HG03025 (cell line): ENCODE data around the gene SH2D7.

Experiments used
- ATAC-seq: cut with Tn5 transposase; IDR thresholded peaks from one replicate; pipeline ENCODE4 v1.9.1; 2021; ENCODE audit warnings: mild to moderate bottlenecking, moderate library complexity; ENCODE audit not compliant: unreplicated experiment, low FRiP score

Gene SH2D7

DNA sequence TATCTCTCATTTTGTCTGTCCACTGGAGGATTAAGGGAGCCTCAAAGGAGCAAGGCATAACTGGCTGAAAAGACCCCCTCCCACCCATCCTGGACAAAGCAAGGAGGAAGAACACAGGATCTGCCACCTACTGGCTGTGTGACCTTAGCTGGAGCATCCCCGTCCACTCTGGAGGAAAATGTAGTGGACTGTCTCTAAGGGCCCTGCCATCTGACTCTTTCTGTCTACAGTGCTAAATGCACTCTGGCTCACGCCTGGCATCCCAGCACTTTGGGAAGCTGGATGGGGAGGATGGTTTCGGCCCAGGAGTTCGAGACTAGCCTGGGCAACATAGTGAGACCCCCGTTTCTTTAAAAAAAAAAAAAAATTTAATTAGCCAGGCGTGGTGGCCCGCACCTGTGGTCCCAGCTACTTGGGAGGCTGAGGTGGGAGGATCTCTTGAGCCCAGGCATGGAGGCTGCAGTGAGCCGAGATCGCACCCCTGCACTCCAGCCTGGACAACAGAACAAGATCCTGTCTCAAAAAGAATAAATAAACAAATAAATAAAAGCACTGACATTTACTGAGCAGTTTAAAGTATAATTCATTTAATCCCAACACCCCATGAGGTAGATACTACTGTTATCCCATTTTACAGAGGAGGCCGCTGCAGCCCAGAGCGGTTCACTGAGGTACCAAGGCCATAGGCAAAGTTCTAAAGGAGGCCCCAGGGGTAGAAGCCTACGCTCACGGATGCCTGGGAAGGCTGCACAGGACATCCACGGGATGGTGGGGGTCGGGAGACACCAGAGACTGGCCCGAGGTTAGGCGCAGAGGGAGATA lies 15.9 kb upstream of the SH2D7 start:
- ATAC-seq: no peak

GRCh38 chr15:78077053-78077870 lies 15.1 kb upstream of the SH2D7 start, which contains the start of gene TBC1D2B:
Gene TBC1D2B (minus strand): TSS chr15:78077711. CDS start chr15:78077652, 59 bp downstream.
- peak; percentile 63 for ATAC-seq

DNA sequence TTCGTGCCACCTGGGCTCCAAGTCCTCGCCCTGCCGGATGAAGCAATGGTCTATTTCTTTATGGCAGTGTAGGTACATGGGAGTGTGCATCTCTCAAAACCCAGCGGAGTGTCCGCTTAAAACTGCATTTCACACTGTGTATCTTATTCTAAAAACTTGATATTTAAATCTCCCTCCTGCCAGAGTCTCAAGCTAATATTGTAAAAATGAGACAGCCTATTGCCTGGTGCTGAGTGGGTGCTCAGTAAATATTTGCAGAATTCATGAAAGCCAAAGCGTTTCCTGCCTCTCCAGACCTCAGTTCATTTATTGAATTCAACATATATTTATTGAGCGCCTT lies 14.5 kb upstream of the SH2D7 start:
- ATAC-seq: peak; percentile 15

GRCh38 chr15:78079298-78080087 lies 12.9 kb upstream of the SH2D7 start:
- no peak for ATAC-seq

DNA sequence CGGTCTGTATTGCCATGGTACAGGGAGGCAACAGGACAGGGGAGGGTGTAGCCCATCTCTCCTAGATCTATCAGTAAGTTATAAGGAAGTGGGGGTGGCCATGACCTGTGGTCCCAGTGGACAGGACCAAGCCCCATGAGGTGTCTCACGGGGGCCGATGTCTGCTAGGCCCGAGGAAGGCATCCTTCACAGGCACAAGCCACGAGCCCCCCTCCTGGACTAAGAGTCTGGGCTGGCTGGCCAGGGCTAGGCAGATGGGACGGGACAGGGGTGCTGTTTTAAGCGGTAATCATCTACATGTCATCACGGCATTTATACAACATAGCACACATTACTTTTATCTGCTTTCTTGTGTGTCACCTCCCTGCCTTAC lies 12.3 kb upstream of the SH2D7 start:
- no peak for ATAC-seq

DNA sequence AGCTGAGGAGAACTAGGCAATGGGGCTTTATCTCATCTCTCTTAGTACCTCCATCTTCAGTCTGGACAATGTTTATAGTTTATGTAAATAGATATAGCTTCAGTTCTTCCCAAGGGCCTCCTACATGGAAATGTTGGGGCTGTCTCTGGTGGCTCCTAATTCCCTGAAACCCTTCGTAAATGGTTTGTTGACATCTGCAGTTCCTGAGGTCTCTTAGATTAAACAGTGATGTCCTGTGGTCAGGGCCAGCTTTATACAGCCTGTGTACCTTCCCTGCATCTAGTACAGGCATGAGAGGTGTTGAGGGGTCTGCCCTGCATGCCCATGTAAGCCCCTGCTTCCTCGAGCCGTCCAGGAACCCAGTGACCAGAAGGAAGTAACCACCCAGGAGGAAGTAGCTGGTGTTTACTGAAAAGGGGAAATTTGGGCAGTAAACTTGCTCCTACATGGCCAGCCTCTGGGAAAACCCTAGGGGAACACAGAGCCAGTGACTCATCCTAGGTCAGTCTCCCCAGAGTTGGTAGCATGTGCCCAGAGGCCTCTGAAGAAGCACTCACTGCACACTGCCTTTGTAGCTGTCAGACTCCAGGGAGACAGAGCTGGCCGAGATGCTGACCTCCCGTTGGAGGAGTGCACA lies 10.1 kb upstream of the SH2D7 start:
- ATAC-seq: no peak

DNA sequence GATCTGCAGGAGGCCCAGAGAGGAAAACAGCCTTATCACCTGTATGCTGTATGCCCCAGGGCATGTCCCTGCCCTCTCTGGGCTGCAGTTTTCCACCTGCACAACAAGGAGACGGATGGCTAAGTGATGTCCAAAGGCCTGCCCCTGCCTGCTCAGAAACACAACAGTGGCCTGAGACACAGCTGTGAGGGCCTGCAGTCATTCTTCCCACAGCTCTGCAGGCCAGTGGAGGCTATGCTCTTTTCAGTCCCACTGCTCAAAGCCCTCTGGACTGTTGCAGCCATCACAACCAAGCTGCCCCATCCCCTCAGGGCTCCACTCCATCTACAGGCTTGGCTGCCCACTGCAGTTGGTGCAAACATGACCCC lies 9.6 kb upstream of the SH2D7 start:
- ATAC-seq: no peak

DNA sequence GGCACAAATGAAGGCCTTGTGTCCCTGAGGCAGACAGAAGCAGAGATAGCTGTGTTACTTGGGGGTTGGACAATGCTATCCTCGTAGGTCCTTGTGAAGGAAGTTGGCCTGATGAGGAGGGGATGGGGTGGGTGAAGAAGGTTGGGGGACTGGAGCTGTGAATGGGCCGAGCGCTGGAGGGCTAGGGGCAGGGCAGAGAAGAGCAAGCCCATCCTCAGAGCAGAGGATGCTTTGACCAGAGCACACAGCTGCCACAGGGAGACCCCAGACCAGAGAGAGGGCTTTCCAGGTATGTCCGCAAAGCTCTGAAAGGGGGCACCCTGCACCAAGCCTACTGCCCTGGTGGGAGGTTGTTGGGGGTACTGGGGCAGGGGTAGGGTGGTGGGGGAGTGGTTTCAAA lies 9.2 kb upstream of the SH2D7 start:
- no peak for ATAC-seq

GRCh38 chr15:78083687-78084448 lies 8.5 kb upstream of the SH2D7 start:
- no peak for ATAC-seq

DNA sequence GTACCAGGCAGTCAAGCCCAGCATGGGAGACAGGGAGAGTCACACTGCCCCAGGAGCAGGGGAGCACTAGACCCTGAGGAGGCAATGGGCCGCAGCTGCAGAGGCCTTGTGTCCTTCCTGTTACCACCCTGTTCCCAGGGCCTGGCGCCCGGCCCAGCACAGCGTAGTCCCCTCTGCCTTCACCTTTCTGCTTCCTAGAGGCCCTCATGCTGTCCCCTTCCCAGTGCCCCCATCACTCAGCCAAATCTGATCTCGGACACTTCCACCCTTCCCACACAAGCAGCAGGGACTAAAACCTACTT lies 8.0 kb upstream of the SH2D7 start:
- ATAC-seq: no peak

- no peak for ATAC-seq
Measured at GRCh38 chr15:78085928-78086327, 6.4 kb upstream of the SH2D7 start.

DNA sequence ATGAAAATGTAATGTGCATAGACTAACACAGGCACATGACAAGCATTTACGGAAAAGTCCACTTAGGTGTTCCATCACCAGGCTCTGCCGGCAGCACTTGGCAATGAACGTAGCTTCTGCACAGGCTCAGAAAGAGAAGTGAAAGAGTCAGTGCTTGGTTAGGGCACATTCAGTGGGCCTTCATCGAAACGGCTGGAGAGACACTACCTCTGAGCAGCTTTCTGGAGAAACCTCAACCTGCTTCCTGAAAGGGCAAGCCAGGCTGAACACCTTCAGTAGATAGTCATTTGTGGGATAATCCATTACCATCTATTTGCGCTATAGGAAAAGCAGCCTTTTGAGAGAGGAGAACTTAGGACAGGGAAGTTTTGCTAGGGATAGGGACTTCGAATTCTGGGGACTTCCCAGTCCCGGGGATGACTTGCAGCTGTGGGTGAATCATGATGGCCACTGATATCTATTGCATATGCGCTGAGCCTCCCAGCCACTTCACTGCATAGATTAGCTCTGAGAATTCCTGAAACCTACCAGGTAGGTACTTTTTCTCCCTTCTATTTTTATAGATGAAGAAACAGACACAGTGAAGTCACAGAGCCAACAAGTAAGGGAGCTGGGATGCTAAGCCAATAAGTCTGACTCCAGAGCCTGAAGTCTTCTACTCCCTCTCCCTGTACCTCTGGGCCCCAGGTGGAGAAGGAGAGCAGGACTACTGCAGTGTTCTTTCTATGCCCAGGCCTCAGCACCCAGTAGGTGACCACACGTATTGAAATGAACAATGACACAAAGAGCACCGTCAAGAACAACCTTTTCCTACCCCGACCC lies 4.2 kb upstream of the SH2D7 start:
- no peak for ATAC-seq

- no peak for ATAC-seq
Measured at GRCh38 chr15:78088773-78089080, 3.6 kb upstream of the SH2D7 start.

- no peak for ATAC-seq
Measured at GRCh38 chr15:78090422-78091063, 1.8 kb upstream of the SH2D7 start.

GRCh38 chr15:78093242-78094020 lies 1.1 kb downstream of the SH2D7 start:
- no peak for ATAC-seq

GRCh38 chr15:78097667-78098066 lies 5.3 kb downstream of the SH2D7 start:
- no peak for ATAC-seq

GRCh38 chr15:78098131-78098755 lies 5.9 kb downstream of the SH2D7 start:
- ATAC-seq: no peak

DNA sequence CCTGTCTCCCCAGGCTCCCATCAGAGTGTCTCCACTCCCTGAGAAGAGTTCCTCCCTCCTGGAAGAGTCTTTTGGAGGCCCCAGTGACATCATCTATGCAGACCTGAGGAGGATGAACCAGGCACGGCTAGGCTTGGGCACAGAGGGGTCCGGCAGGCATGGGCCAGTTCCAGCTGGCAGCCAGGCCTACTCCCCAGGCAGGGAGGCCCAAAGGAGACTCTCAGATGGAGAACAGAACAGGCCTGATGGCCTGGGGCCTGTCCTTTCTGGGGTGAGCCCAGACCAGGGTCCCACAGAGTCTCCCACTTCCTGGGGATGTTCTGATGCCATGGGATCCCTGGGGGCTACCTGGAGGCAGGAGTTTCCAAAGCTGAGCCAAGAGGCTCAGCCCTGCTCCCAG lies 8.5 kb downstream of the SH2D7 start:
- ATAC-seq: no peak
